Measurements from ENCODE around the gene SPON1. TPM values are rescaled to one million over a fixed set of nuclear protein-coding genes. Genes with fewer than 3 reads are reported as not detected.

SPON1 gene
- total RNA-seq, 6 donors from 2014 or later: 12.6 to 68.9 (median 56.3) TPM

DNA sequence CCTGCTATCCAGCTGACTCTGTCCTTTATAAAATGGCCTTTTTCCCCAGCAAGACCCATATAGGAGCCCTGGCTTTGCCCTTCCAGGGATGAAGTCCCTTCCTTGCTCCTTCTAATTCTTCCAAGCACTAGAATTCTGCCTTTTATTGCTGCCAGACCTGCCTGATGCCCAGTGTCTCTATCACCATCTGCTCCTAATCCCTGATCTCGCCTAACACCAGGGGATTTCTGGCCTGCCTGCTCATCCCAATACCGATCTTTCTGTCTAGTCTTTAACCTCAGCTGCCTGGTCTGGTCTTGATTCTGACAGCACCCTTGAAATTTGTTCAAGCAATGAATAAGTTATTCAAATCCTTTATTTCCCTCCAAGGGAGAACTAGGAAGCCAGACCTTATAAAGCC lies 150.2 kb downstream of the SPON1 start:
- 83 to 97% methylated on average over 2 of the region's 2 CpGs for WGBS, 2 donors
- no peak for ATAC-seq (ENCODE audit: low FRiP score in 2 of 2)
- TF ChIP-seq POLR2AphosphoS5 (IDR thresholded peaks at IDR 0.05): no peak
- TF ChIP-seq EP300 (IDR thresholded peaks at IDR 0.05): no peak
- no peak for TF ChIP-seq POLR2A (IDR thresholded peaks at IDR 0.05)
- TF ChIP-seq, protein P1, sequence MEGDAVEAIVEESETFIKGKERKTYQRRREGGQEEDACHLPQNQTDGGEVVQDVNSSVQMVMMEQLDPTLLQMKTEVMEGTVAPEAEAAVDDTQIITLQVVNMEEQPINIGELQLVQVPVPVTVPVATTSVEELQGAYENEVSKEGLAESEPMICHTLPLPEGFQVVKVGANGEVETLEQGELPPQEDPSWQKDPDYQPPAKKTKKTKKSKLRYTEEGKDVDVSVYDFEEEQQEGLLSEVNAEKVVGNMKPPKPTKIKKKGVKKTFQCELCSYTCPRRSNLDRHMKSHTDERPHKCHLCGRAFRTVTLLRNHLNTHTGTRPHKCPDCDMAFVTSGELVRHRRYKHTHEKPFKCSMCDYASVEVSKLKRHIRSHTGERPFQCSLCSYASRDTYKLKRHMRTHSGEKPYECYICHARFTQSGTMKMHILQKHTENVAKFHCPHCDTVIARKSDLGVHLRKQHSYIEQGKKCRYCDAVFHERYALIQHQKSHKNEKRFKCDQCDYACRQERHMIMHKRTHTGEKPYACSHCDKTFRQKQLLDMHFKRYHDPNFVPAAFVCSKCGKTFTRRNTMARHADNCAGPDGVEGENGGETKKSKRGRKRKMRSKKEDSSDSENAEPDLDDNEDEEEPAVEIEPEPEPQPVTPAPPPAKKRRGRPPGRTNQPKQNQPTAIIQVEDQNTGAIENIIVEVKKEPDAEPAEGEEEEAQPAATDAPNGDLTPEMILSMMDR (IDR thresholded peaks at IDR 0.05): no peak

DNA sequence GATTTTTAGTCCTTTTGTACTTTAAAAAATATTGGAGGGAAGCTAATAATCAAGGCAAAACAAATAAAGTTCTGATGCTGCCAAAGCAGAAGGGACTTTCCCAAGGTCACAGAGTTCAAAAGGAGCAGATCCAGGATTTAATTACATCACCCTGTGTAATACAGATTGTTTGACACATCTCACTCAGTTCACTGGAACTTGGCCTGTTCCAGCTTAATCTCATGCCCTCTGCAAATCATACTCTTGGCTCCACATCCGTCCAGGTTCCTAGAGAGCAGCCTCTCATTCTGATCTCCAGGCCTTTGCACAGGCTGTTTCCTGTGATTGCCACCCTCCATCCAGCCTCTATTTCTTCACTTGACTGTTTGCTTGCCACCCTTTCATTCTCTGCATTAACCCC lies 151.7 kb downstream of the SPON1 start:
- Histone ChIP-seq H3K4me3 (no peak overlapping the region), H3K9me3 (no peaks in the 10 kb centered on the region), H3K36me3 (no peaks in the 10 kb centered on the region), H3K27me3 (no peaks in the 10 kb centered on the region), H3K4me1 (no peaks in the 10 kb centered on the region), H3K27ac (no peak overlapping the region)
- 15 to 19% methylated on average over 1 of the region's 1 CpG for WGBS, 2 donors
- DNase-seq (no peak), ATAC-seq (ENCODE audit: low FRiP score in 2 of 2) (no peak)
- TF ChIP-seq POLR2AphosphoS5 (IDR thresholded peaks at IDR 0.05): no peak
- TF ChIP-seq, protein P1 (IDR thresholded peaks at IDR 0.05): no peak
- no peak for TF ChIP-seq EP300 (IDR thresholded peaks at IDR 0.05)
- no peak for TF ChIP-seq POLR2A (IDR thresholded peaks at IDR 0.05)

More for the DNA sequence above, 150.2 kb downstream of the SPON1 start:
- Histone ChIP-seq H3K27me3 (no peaks in the 10 kb centered on the region), H3K4me1 (no peaks in the 10 kb centered on the region), H3K36me3 (no peaks in the 10 kb centered on the region), H3K4me3 (no peak overlapping the region), H3K9me3 (no peaks in the 10 kb centered on the region), H3K27ac (no peak overlapping the region)
- DNase-seq: no peak

DNA sequence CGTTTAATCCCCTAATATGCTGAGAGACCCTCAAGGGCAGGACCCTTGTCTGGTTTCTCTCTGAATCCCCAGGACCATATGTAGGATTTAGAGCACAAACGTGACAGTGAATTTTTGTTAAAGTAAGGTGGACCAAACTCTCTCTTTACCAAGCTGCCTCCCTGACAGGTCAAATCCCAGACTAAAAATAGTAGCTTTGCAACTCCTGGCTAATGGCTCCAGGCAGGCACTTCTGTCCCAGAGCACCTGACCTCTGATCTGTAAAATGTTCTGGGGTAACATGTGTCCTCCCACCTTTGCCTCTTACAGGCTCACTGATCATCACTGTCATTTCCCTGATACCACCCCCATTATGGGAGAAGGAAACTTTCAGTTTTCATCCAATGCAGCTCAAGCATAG lies 152.3 kb downstream of the SPON1 start:
- DNase-seq: no peak
- no peaks in the 10 kb centered on the region for H3K4me1 ChIP-seq
- H3K27ac ChIP-seq: no peak overlapping the region
- WGBS, 2 donors: 65 to 91% methylated on average over 2 of the region's 2 CpGs
- H3K4me3 ChIP-seq: no peak overlapping the region
- TF ChIP-seq POLR2A (IDR thresholded peaks at IDR 0.05) (no peak), EP300 (IDR thresholded peaks at IDR 0.05) (no peak), POLR2AphosphoS5 (IDR thresholded peaks at IDR 0.05) (no peak)
- TF ChIP-seq, protein P1 (IDR thresholded peaks at IDR 0.05): no peak
- H3K27me3 ChIP-seq: no peaks in the 10 kb centered on the region
- no peaks in the 10 kb centered on the region for H3K36me3 ChIP-seq
- no peak for ATAC-seq (ENCODE audit: low FRiP score in 2 of 2)
- H3K9me3 ChIP-seq: no peaks in the 10 kb centered on the region

DNA sequence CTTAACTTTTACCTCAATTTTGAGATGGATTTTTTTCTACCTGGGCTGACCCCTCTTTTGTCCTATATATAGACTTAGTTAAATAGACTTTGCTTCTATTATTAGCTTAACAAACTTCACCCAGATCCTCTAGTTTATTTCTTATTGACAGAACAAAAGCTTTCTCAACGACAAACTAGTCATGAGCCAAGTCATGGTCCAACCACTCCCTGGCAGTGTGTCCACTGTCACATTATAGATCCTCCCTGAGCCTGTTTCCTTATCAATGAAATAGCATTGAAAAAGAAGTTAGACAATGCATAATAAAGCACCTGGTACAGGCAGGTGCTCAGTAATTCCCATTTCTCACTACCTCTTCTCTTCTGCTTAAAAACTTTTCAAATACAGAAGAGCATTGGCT lies 155.1 kb downstream of the SPON1 start:
- H3K27me3 ChIP-seq: no peaks in the 10 kb centered on the region
- 50 to 55% methylated on average over 1 of the region's 1 CpG for WGBS, 2 donors
- DNase-seq (no peak), ATAC-seq (ENCODE audit: low FRiP score in 2 of 2) (no peak)
- TF ChIP-seq EP300 (IDR thresholded peaks at IDR 0.05) (no peak), POLR2AphosphoS5 (IDR thresholded peaks at IDR 0.05) (no peak), POLR2A (IDR thresholded peaks at IDR 0.05) (no peak)
- TF ChIP-seq, protein P1 (IDR thresholded peaks at IDR 0.05): no peak
- no peaks in the 10 kb centered on the region for H3K9me3 ChIP-seq
- H3K4me3 ChIP-seq: no peak overlapping the region
- H3K4me1 ChIP-seq: no peaks in the 10 kb centered on the region
- no peak overlapping the region for H3K27ac ChIP-seq
- H3K36me3 ChIP-seq: no peaks in the 10 kb centered on the region

DNA sequence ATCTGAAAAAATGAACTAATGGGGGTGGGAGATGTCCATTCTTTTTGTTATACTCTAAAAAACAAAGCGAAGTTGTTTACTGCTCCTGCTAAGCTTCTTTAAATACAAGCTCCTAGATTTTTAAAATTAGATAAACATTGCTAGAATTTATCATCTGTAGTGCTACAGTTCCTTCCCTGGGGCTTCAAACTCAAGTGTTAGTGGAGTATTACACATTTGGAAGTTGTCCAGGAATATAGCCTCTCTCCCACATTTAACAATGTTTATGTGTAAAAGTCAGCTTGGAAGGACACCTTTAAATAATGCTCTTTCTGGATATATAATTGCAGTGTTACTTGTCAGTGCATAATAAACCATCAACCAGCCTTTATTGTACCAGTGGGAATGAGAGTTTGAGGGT lies 155.5 kb downstream of the SPON1 start:
- no peak overlapping the region for H3K4me3 ChIP-seq
- WGBS, 2 donors: 28 to 37% methylated on average over 1 of the region's 1 CpG
- no peaks in the 10 kb centered on the region for H3K9me3 ChIP-seq
- TF ChIP-seq POLR2A (IDR thresholded peaks at IDR 0.05): no peak
- no peak for TF ChIP-seq EP300 (IDR thresholded peaks at IDR 0.05)
- TF ChIP-seq POLR2AphosphoS5 (IDR thresholded peaks at IDR 0.05): no peak
- TF ChIP-seq, protein P1 (IDR thresholded peaks at IDR 0.05): no peak
- no peak for ATAC-seq (ENCODE audit: low FRiP score in 2 of 2)
- H3K27me3 ChIP-seq: no peaks in the 10 kb centered on the region
- no peaks in the 10 kb centered on the region for H3K36me3 ChIP-seq
- no peak for DNase-seq
- no peak overlapping the region for H3K27ac ChIP-seq
- H3K4me1 ChIP-seq: no peaks in the 10 kb centered on the region
